ENCODE results near the gene ARAP1. TPM values are rescaled to one million over a fixed set of nuclear protein-coding genes. Genes with fewer than 3 reads are reported as not detected.

Gene ARAP1
- total RNA-seq, 2 donors from 2014 or later = 76.5 to 103 TPM

DNA sequence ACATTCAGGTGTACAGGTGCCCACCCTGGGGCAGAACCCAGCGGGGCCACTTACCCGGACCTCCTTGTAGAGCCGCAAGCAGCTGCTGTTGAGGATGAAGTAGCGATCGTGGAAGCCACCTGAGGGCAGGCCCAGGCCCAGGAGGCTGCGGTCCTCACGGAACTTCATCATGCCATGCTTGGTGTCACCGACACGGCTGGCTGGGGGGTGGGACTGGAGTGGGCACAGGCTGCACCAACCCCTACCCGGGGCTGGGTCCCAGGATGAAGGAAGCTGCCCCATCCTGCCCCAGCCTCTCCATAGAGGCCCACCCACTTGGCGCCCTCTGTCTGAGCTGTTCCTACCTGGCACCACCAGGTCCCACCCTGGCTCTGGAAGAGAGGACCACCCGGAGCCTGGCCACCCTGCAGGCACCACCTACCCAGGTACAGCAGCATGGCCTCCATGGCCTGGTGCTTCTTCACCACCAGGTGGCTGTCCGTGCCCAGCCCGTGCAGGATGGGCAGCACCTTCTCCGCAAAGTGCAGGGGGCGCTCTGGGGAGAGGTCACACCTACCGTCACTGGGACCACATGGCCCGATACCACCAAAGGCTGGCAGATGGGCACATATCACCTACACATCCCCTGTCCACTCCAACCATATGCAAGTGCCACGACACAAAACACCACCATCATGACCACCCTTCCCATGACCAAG lies 58.8 kb downstream of the ARAP1 start:
- H3K27ac ChIP-seq = no peak overlapping the region
- no peaks in the 10 kb centered on the region for H3K4me1 ChIP-seq (ENCODE audit: control insufficient read depth in 1 of 2, low read depth in 2 of 2)
- no peaks in the 10 kb centered on the region for H3K27me3 ChIP-seq (replicated peaks; ENCODE audit: insufficient read depth)
- TF ChIP-seq, protein P1, sequence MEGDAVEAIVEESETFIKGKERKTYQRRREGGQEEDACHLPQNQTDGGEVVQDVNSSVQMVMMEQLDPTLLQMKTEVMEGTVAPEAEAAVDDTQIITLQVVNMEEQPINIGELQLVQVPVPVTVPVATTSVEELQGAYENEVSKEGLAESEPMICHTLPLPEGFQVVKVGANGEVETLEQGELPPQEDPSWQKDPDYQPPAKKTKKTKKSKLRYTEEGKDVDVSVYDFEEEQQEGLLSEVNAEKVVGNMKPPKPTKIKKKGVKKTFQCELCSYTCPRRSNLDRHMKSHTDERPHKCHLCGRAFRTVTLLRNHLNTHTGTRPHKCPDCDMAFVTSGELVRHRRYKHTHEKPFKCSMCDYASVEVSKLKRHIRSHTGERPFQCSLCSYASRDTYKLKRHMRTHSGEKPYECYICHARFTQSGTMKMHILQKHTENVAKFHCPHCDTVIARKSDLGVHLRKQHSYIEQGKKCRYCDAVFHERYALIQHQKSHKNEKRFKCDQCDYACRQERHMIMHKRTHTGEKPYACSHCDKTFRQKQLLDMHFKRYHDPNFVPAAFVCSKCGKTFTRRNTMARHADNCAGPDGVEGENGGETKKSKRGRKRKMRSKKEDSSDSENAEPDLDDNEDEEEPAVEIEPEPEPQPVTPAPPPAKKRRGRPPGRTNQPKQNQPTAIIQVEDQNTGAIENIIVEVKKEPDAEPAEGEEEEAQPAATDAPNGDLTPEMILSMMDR (IDR thresholded peaks at IDR 0.05) = no peak
- DNase-seq (ENCODE audit: low spot score) = no peak
- no peaks in the 10 kb centered on the region for H3K9me3 ChIP-seq
- H3K36me3 ChIP-seq = peaks cover 76% of the 10 kb centered on the region
- H3K4me3 ChIP-seq = no peak overlapping the region
- no peak for ATAC-seq (ENCODE audit: insufficient number of reproducible peaks, low FRiP score, low read depth)

DNA sequence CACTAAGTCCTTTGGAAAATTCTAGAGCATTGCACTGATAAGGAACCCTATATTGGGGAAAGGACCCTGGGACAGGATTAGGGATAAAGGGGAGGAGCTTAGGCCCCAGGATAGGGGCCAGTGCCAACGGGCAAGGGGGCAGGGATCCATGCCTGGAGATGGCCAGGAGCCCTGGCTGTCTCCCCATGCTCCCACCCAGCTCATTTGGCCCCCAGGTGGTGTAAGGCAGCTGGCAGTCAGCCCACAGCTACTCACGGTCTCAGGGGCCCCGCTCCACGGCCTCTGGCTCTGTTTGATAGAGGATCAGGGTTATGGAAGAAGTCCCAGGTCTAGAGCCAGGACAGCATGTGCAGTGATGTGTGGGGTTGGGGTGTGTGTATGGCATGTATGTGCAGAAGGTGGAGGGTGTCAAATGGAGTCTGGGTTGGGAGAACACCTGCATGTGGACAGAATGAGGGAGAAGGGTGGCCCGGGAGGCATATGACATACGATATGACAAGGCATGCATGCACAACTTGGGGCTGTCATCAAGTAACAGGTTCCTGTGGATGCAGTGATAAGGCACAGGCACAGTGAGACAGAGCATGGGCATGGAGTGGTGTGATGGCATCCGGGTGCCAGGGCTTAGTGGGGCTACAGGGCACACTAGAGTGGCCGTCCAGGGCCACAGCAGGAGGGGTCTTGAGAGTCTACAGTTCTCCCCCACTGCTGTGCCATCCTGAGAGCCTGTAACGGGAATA lies 59.5 kb downstream of the ARAP1 start:
- Histone ChIP-seq H3K27ac (no peak overlapping the region), H3K9me3 (no peaks in the 10 kb centered on the region), H3K4me1 (ENCODE audit: control insufficient read depth in 1 of 2, low read depth in 2 of 2) (no peaks in the 10 kb centered on the region), H3K27me3 (replicated peaks; ENCODE audit: insufficient read depth) (no peaks in the 10 kb centered on the region), H3K36me3 (peaks cover 80% of the 10 kb centered on the region), H3K4me3 (no peak overlapping the region)
- DNase-seq (ENCODE audit: low spot score) (no peak), ATAC-seq (ENCODE audit: insufficient number of reproducible peaks, low FRiP score, low read depth) (no peak)
- TF ChIP-seq, protein P1 (IDR thresholded peaks at IDR 0.05) = no peak

DNA sequence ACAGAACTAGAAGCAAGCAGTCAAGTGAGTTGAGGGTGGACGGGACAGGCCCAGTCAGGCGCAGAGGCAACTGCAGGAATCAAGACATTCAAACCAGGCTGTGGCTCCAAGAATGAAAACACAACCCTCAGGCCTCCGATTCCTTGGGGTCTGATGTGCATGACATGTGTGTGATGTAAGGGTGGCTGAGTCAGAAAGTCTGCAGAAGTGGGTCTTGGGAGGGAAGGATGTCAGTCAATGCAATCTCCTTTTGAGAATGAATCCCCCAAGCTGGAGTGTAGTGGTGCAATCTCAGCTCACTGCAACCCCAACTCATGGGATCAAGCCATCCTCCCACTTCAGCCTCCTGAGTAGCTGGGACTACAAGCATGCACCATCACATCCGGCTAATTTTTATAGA lies 62.0 kb downstream of the ARAP1 start:
- Histone ChIP-seq H3K4me3 (no peak overlapping the region), H3K4me1 (ENCODE audit: control insufficient read depth in 1 of 2, low read depth in 2 of 2) (no peaks in the 10 kb centered on the region), H3K36me3 (peaks cover 75% of the 10 kb centered on the region), H3K9me3 (no peaks in the 10 kb centered on the region), H3K27me3 (replicated peaks; ENCODE audit: insufficient read depth) (no peaks in the 10 kb centered on the region), H3K27ac (no peak overlapping the region)
- TF ChIP-seq, protein P1 (IDR thresholded peaks at IDR 0.05) = no peak
- ATAC-seq (ENCODE audit: insufficient number of reproducible peaks, low FRiP score, low read depth) = no peak
- DNase-seq (ENCODE audit: low spot score) = no peak

DNA sequence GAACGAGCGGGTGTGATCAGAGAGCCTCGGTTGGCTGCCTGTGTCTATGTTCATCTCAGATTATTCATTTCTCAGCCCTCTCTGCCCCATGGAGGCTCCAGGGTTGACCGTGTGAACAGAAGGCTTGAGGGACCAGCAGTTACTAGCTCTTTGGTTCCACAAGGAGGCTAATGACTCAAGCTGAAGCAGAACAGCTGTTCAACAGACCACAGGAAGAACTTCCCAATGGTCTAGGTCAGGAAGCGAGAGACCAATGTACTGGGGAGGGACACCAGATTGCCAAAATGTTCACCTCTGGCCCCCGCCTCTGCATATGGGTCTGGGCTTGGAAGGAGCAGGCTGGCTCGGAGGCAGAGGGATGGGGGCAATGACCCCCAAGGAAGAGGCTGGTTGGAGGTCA lies 63.3 kb downstream of the ARAP1 start:
- Histone ChIP-seq H3K27ac (no peak overlapping the region), H3K9me3 (no peaks in the 10 kb centered on the region), H3K4me1 (ENCODE audit: control insufficient read depth in 1 of 2, low read depth in 2 of 2) (peaks cover 2 to 6% of the 10 kb centered on the region in 2 donors), H3K4me3 (no peak overlapping the region), H3K27me3 (replicated peaks; ENCODE audit: insufficient read depth) (no peaks in the 10 kb centered on the region), H3K36me3 (peaks cover 63% of the 10 kb centered on the region)
- ATAC-seq (ENCODE audit: insufficient number of reproducible peaks, low FRiP score, low read depth) (no peak), DNase-seq (ENCODE audit: low spot score) (no peak)
- TF ChIP-seq, protein P1 (IDR thresholded peaks at IDR 0.05) = no peak

DNA sequence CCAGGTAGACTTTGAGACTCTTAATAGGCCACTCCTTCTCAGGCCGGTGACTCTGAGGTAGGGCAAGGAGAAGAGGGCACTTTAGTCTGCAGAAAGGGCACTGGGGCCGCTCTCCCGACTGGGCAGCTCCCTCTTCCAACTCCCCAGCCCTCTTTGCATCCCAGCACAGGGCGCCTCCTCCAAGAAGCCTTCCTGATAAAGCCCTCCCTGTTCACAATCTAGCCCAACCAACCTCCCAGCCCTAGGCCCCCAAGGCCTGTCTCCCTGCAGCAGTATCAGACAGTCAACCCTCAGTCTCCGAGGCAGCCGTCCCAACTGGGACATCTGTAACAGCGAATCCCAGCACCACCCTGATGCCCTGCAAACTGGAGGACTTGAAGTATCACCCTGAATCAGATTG lies 63.7 kb downstream of the ARAP1 start:
- H3K27ac ChIP-seq = no peak overlapping the region
- no peak for ATAC-seq (ENCODE audit: insufficient number of reproducible peaks, low FRiP score, low read depth)
- TF ChIP-seq, protein P1 (IDR thresholded peaks at IDR 0.05) = no peak
- H3K27me3 ChIP-seq (replicated peaks; ENCODE audit: insufficient read depth) = no peaks in the 10 kb centered on the region
- peaks cover 60% of the 10 kb centered on the region for H3K36me3 ChIP-seq
- peaks cover 2 to 6% of the 10 kb centered on the region in 2 donors for H3K4me1 ChIP-seq (ENCODE audit: control insufficient read depth in 1 of 2, low read depth in 2 of 2)
- no peak for DNase-seq (ENCODE audit: low spot score)
- H3K9me3 ChIP-seq = no peaks in the 10 kb centered on the region
- H3K4me3 ChIP-seq = no peak overlapping the region

Measured in thoracic aorta (tissue), 2 donors.